WTC11 (cell line): Measurements from ENCODE around the gene SKP1. TPM values are rescaled to one million over a fixed set of nuclear protein-coding genes. Genes with fewer than 3 reads are reported as not detected.

ENCODE experiments used
- ATAC-seq: fragments of 200-7000 bp; cut with Tn5 transposase; 2 replicates; pipeline ENCODE4 v1.10.0; 2021; ENCODE audit warnings: mild to moderate bottlenecking, moderate library complexity
- CTCF ChIA-PET: fragments of 300-600 bp; sonication (Branson Sonifier 250); formaldehyde crosslinking; loops from one replicate; lab custom pipeline; 2021; ENCODE audit warnings: antibody characterized with exemption; lab: Charles Lee
- POLR2A ChIA-PET: fragments of 350-600 bp; sonication (Branson Sonifier 250); formaldehyde crosslinking; loops from one replicate; lab custom pipeline; 2021; ENCODE audit warnings: antibody characterized with exemption; lab: Charles Lee
- DNase-seq: peaks from one replicate; pipeline ENCODE4 v3.0.0; 2021; ENCODE audit warnings: low spot score
- H3K27ac Mint-ChIP-seq: 2 replicates; pipeline ENCODE4 v1.8.0; 2021; ENCODE audit warnings: mixed read lengths
- H3K27me3 Mint-ChIP-seq: 2 replicates; pipeline ENCODE4 v1.8.0; 2021; ENCODE audit warnings: low read depth, mild to moderate bottlenecking, moderate library complexity, mixed read lengths
- H3K36me3 Mint-ChIP-seq: 2 replicates; pipeline ENCODE4 v1.8.0; 2021; ENCODE audit warnings: mixed read lengths
- H3K4me1 Mint-ChIP-seq: 2 replicates; pipeline ENCODE4 v1.8.0; 2022; ENCODE audit warnings: mixed read lengths
- H3K4me3 Mint-ChIP-seq: 2 replicates; pipeline ENCODE4 v1.8.0; 2021; ENCODE audit warnings: mild to moderate bottlenecking, moderate library complexity, mixed read lengths
- H3K9me3 Mint-ChIP-seq: 2 replicates; pipeline ENCODE4 v1.8.0; 2021; ENCODE audit warnings: mixed read lengths
- ATF2 ChIP-seq: sonication (generic); formaldehyde crosslinking; IDR thresholded peaks from 2 replicates; pipeline ENCODE4 v1.8.1; 2022; ENCODE audit warnings: low read depth, missing genetic modification reagents, borderline replicate concordance
- FOXJ3 ChIP-seq: sonication (generic); formaldehyde crosslinking; IDR thresholded peaks from 2 replicates; pipeline ENCODE4 v1.9.0; 2021; ENCODE audit warnings: missing genetic modification reagents, mild to moderate bottlenecking, borderline replicate concordance
- GRHL2 ChIP-seq: fragments of 250-450 bp; sonication (Bioruptor Pico); IDR thresholded peaks from 2 replicates; pipeline ENCODE4 v1.8.0; 2022; ENCODE audit warnings: mild to moderate bottlenecking, moderate library complexity; ENCODE audit not compliant: insufficient replicate concordance, severe bottlenecking
- GTF2I ChIP-seq: fragments of 250-450 bp; sonication (Bioruptor Pico); conservative IDR thresholded peaks from 2 replicates; pipeline ENCODE4 v1.4.0; 2021; ENCODE audit warnings: mild to moderate bottlenecking
- NR1H2 ChIP-seq: sonication (generic); formaldehyde crosslinking; IDR thresholded peaks from 2 replicates; pipeline ENCODE4 v1.9.0; 2021; ENCODE audit warnings: mild to moderate bottlenecking, moderate library complexity, missing genetic modification reagents
- NR2C2 ChIP-seq: sonication (generic); formaldehyde crosslinking; IDR thresholded peaks from 2 replicates; pipeline ENCODE4 v1.8.0; 2022; ENCODE audit warnings: mild to moderate bottlenecking, missing genetic modification reagents
- PRDM15 ChIP-seq: sonication (generic); formaldehyde crosslinking; IDR thresholded peaks from 2 replicates; pipeline ENCODE4 v1.8.0; 2022; ENCODE audit warnings: missing genetic modification reagents
- SMAD4 ChIP-seq: sonication (generic); formaldehyde crosslinking; IDR thresholded peaks from 2 replicates; pipeline ENCODE4 v1.8.0; 2022; ENCODE audit warnings: mild to moderate bottlenecking, missing genetic modification reagents
- TEAD1 ChIP-seq: sonication (generic); formaldehyde crosslinking; IDR thresholded peaks from 2 replicates; pipeline ENCODE4 v1.8.0; 2022; ENCODE audit warnings: mild to moderate bottlenecking, missing genetic modification reagents
- ZNF232 ChIP-seq: sonication (generic); formaldehyde crosslinking; IDR thresholded peaks from 2 replicates; pipeline ENCODE4 v1.8.0; 2022; ENCODE audit warnings: mild to moderate bottlenecking, missing genetic modification reagents
- ZNF281 ChIP-seq: sonication (generic); formaldehyde crosslinking; IDR thresholded peaks from 2 replicates; pipeline ENCODE4 v1.8.0; 2023; ENCODE audit warnings: mild to moderate bottlenecking, missing genetic modification reagents
- total RNA-seq: library from RNA; stranded (reverse); gene quantifications from 3 replicates; pipeline ENCODE4 v1.2.3, GENCODE V29; 2021
- TF ChIP-seq, protein P1 (sequence below): sonication (generic); formaldehyde crosslinking; IDR thresholded peaks from 2 replicates; pipeline ENCODE4 v1.8.1; 2022; ENCODE audit warnings: mild to moderate bottlenecking, missing genetic modification reagents, moderate library complexity, borderline replicate concordance
- TF ChIP-seq, protein P2 (sequence below): sonication (generic); formaldehyde crosslinking; IDR thresholded peaks from 2 replicates; pipeline ENCODE4 v1.8.0; 2023; ENCODE audit warnings: missing genetic modification reagents, mild to moderate bottlenecking, borderline replicate concordance

Gene SKP1
- total RNA-seq, 1 experiment from 2014 or later = 285 TPM

- 0 out of 2 replicates have a peak, but pooled peaks cover 3% of the 10 kb centered on the region for H3K36me3 Mint-ChIP-seq
- no peak overlapping the region for H3K4me3 Mint-ChIP-seq
- no peaks in the 10 kb centered on the region for H3K27me3 Mint-ChIP-seq
- DNase-seq (no peak), ATAC-seq (no peak)
- POLR2A ChIA-PET = no interaction called here
- H3K27ac Mint-ChIP-seq = no peak overlapping the region
- no peak for TF ChIP-seq FOXJ3 (CRISPR knock-in tag)
- TF ChIP-seq PRDM15 (CRISPR knock-in tag) = no peak
- TF ChIP-seq, protein P1, sequence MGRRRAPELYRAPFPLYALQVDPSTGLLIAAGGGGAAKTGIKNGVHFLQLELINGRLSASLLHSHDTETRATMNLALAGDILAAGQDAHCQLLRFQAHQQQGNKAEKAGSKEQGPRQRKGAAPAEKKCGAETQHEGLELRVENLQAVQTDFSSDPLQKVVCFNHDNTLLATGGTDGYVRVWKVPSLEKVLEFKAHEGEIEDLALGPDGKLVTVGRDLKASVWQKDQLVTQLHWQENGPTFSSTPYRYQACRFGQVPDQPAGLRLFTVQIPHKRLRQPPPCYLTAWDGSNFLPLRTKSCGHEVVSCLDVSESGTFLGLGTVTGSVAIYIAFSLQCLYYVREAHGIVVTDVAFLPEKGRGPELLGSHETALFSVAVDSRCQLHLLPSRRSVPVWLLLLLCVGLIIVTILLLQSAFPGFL (CRISPR knock-in tag) = no peak
- TF ChIP-seq GRHL2 (CRISPR knock-in tag) = no peak
- TF ChIP-seq NR1H2 (CRISPR knock-in tag) = no peak
- no peak for TF ChIP-seq ZNF281 (CRISPR knock-in tag)
- TF ChIP-seq, protein P2, sequence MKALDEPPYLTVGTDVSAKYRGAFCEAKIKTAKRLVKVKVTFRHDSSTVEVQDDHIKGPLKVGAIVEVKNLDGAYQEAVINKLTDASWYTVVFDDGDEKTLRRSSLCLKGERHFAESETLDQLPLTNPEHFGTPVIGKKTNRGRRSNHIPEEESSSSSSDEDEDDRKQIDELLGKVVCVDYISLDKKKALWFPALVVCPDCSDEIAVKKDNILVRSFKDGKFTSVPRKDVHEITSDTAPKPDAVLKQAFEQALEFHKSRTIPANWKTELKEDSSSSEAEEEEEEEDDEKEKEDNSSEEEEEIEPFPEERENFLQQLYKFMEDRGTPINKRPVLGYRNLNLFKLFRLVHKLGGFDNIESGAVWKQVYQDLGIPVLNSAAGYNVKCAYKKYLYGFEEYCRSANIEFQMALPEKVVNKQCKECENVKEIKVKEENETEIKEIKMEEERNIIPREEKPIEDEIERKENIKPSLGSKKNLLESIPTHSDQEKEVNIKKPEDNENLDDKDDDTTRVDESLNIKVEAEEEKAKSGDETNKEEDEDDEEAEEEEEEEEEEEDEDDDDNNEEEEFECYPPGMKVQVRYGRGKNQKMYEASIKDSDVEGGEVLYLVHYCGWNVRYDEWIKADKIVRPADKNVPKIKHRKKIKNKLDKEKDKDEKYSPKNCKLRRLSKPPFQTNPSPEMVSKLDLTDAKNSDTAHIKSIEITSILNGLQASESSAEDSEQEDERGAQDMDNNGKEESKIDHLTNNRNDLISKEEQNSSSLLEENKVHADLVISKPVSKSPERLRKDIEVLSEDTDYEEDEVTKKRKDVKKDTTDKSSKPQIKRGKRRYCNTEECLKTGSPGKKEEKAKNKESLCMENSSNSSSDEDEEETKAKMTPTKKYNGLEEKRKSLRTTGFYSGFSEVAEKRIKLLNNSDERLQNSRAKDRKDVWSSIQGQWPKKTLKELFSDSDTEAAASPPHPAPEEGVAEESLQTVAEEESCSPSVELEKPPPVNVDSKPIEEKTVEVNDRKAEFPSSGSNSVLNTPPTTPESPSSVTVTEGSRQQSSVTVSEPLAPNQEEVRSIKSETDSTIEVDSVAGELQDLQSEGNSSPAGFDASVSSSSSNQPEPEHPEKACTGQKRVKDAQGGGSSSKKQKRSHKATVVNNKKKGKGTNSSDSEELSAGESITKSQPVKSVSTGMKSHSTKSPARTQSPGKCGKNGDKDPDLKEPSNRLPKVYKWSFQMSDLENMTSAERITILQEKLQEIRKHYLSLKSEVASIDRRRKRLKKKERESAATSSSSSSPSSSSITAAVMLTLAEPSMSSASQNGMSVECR (CRISPR knock-in tag) = no peak
- no peak for TF ChIP-seq GTF2I (CRISPR knock-in tag)
- no peak for TF ChIP-seq NR2C2 (CRISPR knock-in tag)
- TF ChIP-seq TEAD1 = no peak
- TF ChIP-seq SMAD4 (CRISPR knock-in tag) = no peak
- TF ChIP-seq ZNF232 = no peak
- no peak for TF ChIP-seq ATF2 (CRISPR knock-in tag)
- TF ChIP-seq, all 79 proteins: peak for 0
- CTCF ChIA-PET = interaction anchor here (1.0 to 2.6 kb wide), 7 partner anchors 12 to 128 kb away, joined by 3 to 12 read pairs (median 5); no protein-coding TSS in a partner anchor
- Mint-ChIP-seq H3K4me1 (no peaks in the 10 kb centered on the region), H3K9me3 (no peaks in the 10 kb centered on the region)
These were observed 52.3 kb downstream of the SKP1 start for GRCh38 chr5:134124289-134125038.
